Immature natural killer cell (primary cell): ENCODE results near the gene SRPK3. TPM values are rescaled to one million over a fixed set of nuclear protein-coding genes. Genes with fewer than 3 reads are reported as not detected.

Source experiments
- polyA plus RNA-seq, 3 donors: library from polyadenylated mRNA; unstranded; fragments of 300-500 nt; fragmentation: Illumina TruSeq; gene quantifications; one replicate each; pipeline ENCODE4 v1.2.3, GENCODE V29; 2021

The SRPK3 gene
- polyA plus RNA-seq, 3 donors from 2014 or later, result not detected

Other genes with a start within 250 kb of the SRPK3 start
- gene CCNQ, start 181.9 kb upstream of the SRPK3 start, polyA plus RNA-seq, result 10 to 100 TPM; 36.7 to 42.8 (median 38.4) TPM
- not detected for gene DUSP9, start 133.8 kb upstream of the SRPK3 start, polyA plus RNA-seq
- not detected for gene PNCK, start 107.2 kb upstream of the SRPK3 start, polyA plus RNA-seq
- under 1 TPM in 2 of 3 donors, not detected in 1; 0.07 to 0.09 TPM for gene SLC6A8, start 93.1 kb upstream of the SRPK3 start, polyA plus RNA-seq
- gene BCAP31, start 56.7 kb upstream of the SRPK3 start, polyA plus RNA-seq, result 100 to 1,000 TPM; 367 to 491 (median 373) TPM
- gene ABCD1, start 56.2 kb upstream of the SRPK3 start, polyA plus RNA-seq, result 1 to 10 TPM; 1.7 to 3.2 (median 2.0) TPM
- not detected for gene PLXNB3, start 16.8 kb upstream of the SRPK3 start, polyA plus RNA-seq
- gene IDH3G, start 13.3 kb downstream of the SRPK3 start, polyA plus RNA-seq, result 100 to 1,000 TPM in 2 of 3 donors, 10 to 100 TPM in 1; 95.6 to 131 (median 118) TPM
- gene SSR4, start 13.6 kb downstream of the SRPK3 start, polyA plus RNA-seq, result 100 to 1,000 TPM; 535 to 803 (median 726) TPM
- gene PDZD4, start 49.5 kb downstream of the SRPK3 start, polyA plus RNA-seq, result 10 to 100 TPM in 1 of 3 donors, 1 to 10 TPM in 1, under 1 TPM in 1; 0.93 to 11.4 (median 6.1) TPM
- not detected for gene L1CAM, start 105.1 kb downstream of the SRPK3 start, polyA plus RNA-seq
- not detected for gene AVPR2, start 123.6 kb downstream of the SRPK3 start, polyA plus RNA-seq
- gene ARHGAP4, start 145.2 kb downstream of the SRPK3 start, polyA plus RNA-seq, result 100 to 1,000 TPM in 1 of 3 donors, 10 to 100 TPM in 2; 54.6 to 122 (median 75.7) TPM
- 100 to 1,000 TPM in 2 of 3 donors, 10 to 100 TPM in 1; 70.6 to 126 (median 104) TPM for gene NAA10, start 154.0 kb downstream of the SRPK3 start, polyA plus RNA-seq
- 1 to 10 TPM in 1 of 3 donors, under 1 TPM in 1, not detected in 1; 0.93 to 3.1 TPM for gene RENBP, start 163.6 kb downstream of the SRPK3 start, polyA plus RNA-seq
- 10 to 100 TPM in 1 of 3 donors, 1 to 10 TPM in 2; 1.0 to 14.6 (median 2.9) TPM for gene HCFC1, start 190.8 kb downstream of the SRPK3 start, polyA plus RNA-seq
- 10 to 100 TPM in 1 of 3 donors, 1 to 10 TPM in 2; 4.1 to 17.5 (median 5.2) TPM for gene TMEM187, start 191.7 kb downstream of the SRPK3 start, polyA plus RNA-seq
- 10 to 100 TPM; 39.0 to 81.9 (median 46.6) TPM for gene IRAK1, start 238.9 kb downstream of the SRPK3 start, polyA plus RNA-seq